ENCODE data around the gene ZNF814.
A peak's percentile ranks its signal among the peaks of the same experiment; 100 is the strongest.
"Not testable (repeated sequence)": the region's sequence is repeated elsewhere in the genome, so short reads cannot be mapped to it uniquely, and the experiment has no call there.

Gene ZNF814

GRCh38 chr19:57888560-57889231, at the start of gene ZNF814:
Gene ZNF814 (minus strand): TSS chr19:57889037. CDS start chr19:57888802, 235 bp downstream.
- peak; percentile 45 to 77 for DNase-seq (ENCODE audit: low read depth in 2 of 2)

- DNase-seq (ENCODE audit: low read depth in 2 of 2): no peak
Measured at GRCh38 chr19:57935731-57936130, 46.9 kb upstream of the ZNF814 start.

GRCh38 chr19:57934820-57935665, 46.2 kb upstream of the ZNF814 start, which contains the start of gene ZNF418:
Gene ZNF418 (minus strand): TSS chr19:57935402. CDS start chr19:57933822, 1,580 bp downstream.
- DNase-seq (ENCODE audit: low read depth in 2 of 2): no peak

GRCh38 chr19:57927587-57927986, 38.8 kb upstream of the ZNF814 start:
- DNase-seq (ENCODE audit: low read depth in 2 of 2): no peak

- peak; percentile 59 to 70 for DNase-seq (ENCODE audit: low read depth in 2 of 2)
Measured at GRCh38 chr19:57916168-57916995, 27.5 kb upstream of the ZNF814 start, which contains the start of gene ZNF417. Gene ZNF417 (minus strand): TSS chr19:57916592. CDS start chr19:57916411, 181 bp downstream.

- DNase-seq (ENCODE audit: low read depth in 2 of 2): no peak
Measured at GRCh38 chr19:57914531-57914930, 25.7 kb upstream of the ZNF814 start.

- DNase-seq (ENCODE audit: low read depth in 2 of 2): no peak
Measured at GRCh38 chr19:57907394-57907793, 18.6 kb upstream of the ZNF814 start.

- no peak for DNase-seq (ENCODE audit: low read depth in 2 of 2)
Measured at GRCh38 chr19:57905258-57905657, 16.4 kb upstream of the ZNF814 start.

GRCh38 chr19:57903618-57904184, 14.9 kb upstream of the ZNF814 start:
- DNase-seq (ENCODE audit: low read depth in 2 of 2): no peak

GRCh38 chr19:57900311-57900710, 11.5 kb upstream of the ZNF814 start:
- DNase-seq (ENCODE audit: low read depth in 2 of 2): no peak

- not testable (repeated sequence) for DNase-seq (ENCODE audit: low read depth in 2 of 2)
Measured at GRCh38 chr19:57890706-57891105, 1.9 kb upstream of the ZNF814 start.

GRCh38 chr19:57888107-57888559, 704 bp downstream of the ZNF814 start:
- DNase-seq (ENCODE audit: low read depth in 2 of 2): no peak

GRCh38 chr19:57887195-57887941, 1.5 kb downstream of the ZNF814 start:
- DNase-seq (ENCODE audit: low read depth in 2 of 2): no peak

GRCh38 chr19:57886046-57886445, 2.8 kb downstream of the ZNF814 start:
- no peak for DNase-seq (ENCODE audit: low read depth in 2 of 2)

- DNase-seq (ENCODE audit: low read depth in 2 of 2): not testable (repeated sequence)
Measured at GRCh38 chr19:57873883-57874799, 14.7 kb downstream of the ZNF814 start.

- DNase-seq (ENCODE audit: low read depth in 2 of 2): no peak
Measured at GRCh38 chr19:57872450-57872849, 16.4 kb downstream of the ZNF814 start.

- DNase-seq (ENCODE audit: low read depth in 2 of 2): no peak
Measured at GRCh38 chr19:57870225-57870624, 18.6 kb downstream of the ZNF814 start.

GRCh38 chr19:57869655-57870054, 19.2 kb downstream of the ZNF814 start:
- DNase-seq (ENCODE audit: low read depth in 2 of 2): not testable (repeated sequence)

- DNase-seq (ENCODE audit: low read depth in 2 of 2): no peak
Measured at GRCh38 chr19:57867868-57868492, 20.9 kb downstream of the ZNF814 start.

All from stimulated activated CD8-positive, alpha-beta memory T cell treated with anti-CD3 and anti-CD28 coated beads, Interleukin-2, amount 100 ng/mL, for 48 hours (primary cell).